DMS 273 treated with DMSO at 0.1 percent for 48 hours (cell line): ENCODE data around the gene GHRL.

Experiments used
- DNase-seq: peaks from one replicate; lab custom pipeline; 2025; lab: John Stamatoyannopoulos, UW

The GHRL gene

DNA sequence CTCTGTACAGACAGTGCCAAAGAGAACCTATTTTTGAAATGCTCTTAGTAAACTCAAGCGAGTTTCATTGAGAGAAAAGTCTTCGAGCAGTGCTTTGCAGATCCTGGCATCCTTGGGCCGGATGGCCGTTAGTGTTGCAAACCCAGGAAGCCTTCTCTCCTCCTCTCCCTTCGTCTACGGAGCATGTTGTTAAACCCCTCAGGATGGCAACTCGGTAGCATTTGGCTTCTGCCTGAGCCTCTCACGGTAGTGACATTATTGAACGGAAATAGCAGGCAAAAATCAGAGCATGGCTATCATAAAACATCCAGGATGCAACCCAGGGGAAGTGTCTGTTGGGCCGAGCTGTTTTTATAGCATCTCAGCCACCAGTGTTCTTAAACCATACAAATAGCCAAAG, 34.8 kb upstream of the GHRL start:
- no peak for DNase-seq

- no peak for DNase-seq
Observed at GRCh38 chr3:10322352-10322710, 29.6 kb upstream of the GHRL start.

DNA sequence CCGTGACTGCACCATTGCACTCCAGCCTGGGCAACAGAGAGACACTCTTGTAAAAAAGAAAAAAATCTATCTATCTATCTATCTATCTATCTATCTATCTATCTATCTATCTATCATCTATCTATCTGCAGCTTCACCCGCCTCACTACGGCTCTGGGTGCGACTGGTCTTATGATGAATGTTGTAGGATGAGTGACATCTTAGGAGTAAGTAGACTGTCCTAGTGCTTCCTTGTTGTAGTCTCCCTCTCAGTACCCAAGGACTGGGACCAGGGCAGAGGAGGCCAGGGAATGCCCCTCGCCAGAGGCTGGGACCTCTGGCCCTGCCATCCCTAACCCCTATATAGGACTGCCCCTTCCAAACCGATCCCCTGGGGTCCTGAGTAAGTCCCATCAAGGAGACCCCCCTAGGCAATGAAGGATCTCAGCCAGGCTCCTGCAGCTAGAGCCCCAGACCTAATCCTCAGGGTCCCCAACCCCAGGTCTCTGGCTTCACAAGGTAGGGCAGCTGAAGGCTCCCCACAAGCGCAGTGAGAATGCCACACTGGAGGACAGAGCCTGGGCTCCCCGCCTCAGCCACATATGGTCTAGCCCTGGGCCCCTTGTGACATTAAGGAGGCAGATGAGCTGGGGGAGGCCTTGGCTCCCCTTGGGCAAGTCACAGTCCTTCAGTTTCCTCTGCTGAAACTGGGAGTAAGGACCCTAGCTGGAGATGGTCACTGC, 29.0 kb upstream of the GHRL start:
- DNase-seq = no peak

DNA sequence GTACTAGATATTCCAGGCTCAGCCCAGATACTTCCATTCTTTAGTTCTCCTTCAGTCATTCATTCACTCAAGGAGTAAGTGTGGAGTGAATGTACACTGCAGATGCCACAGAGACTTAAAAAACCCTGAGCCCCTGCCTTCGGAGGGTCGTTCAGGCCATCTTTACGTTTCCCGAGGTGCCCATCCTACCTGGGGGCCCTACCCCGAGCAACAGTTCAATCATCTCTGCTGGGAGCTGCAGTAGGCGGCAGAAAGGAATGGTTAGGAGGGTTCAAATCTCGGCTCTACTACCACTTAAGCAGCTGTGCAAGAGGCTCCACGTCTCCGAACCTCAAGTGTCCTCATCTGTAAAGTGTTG, 27.6 kb upstream of the GHRL start:
- DNase-seq = no peak

GRCh38 chr3:10319804-10320203, 27.1 kb upstream of the GHRL start:
- DNase-seq = no peak

DNA sequence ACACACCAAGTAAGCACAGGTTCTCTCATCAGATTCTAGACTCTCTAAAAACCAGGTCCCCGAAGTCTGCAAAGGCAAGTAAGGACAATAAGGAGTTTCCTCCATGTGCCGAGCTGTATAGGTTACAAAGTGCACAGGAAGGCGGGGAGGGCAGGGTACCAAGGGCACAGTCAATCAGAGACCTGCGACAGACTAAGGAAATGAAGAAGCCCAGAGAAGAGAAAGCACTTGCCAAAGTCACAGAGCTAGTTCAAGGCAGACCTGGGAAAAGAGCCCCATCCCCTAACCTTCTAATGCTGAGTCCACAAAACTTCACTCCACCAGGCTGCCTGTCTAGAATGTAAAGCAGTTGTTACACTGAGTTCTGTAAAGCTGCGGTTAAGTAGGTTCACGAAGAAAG, 26.5 kb upstream of the GHRL start:
- no peak for DNase-seq

DNA sequence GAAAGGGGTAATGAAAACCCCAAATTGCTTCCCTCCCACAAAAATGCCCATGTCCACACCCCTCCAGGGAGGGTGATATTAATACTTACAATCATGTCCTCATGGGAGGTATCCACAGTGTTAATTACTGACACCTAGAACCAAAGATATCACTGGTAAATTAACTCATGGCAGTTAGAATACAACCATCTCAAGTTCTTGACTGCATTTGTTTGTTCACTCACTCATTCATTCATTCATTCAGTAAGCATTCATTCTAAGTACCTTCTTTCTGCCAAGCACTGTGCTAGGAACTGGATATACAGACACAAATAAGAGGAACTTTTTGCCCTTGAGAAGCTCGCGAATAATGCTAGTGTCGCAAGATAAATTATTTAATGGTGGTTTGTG, 25.2 kb upstream of the GHRL start:
- no peak for DNase-seq

DNA sequence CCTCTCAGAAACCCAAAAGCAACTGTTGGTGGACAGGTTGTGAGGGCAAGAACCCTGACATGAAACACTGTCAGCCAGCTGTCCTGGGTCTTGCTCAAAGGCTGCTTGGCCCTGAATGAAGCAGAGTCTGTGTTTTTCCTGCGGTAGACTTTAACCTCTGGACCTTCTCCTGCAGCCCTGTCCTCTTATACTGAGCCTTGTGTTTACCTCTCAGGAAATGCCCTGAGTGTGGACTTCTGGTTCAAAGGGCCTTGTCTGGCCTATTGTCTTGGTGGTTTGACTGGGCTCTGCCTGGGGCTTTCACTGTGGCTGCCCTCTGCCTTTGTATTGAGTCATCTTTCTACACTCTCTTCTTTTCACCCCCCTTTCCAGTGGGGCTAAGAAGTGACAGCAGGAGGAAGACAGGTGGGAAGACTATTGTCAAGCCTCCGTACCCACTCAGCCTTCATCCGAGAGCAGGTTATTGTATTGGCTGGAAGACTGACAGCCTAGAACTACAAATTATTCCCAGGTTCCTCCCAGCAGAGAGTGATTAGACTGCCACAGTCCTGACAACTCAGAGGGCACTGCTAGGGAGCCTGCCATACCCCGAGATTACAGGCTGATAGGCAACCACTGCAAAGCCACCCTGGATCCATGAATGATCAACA, 24.7 kb upstream of the GHRL start:
- no peak for DNase-seq

GRCh38 chr3:10315771-10316344, 23.1 kb upstream of the GHRL start:
- DNase-seq = no peak

GRCh38 chr3:10315101-10315500, 22.4 kb upstream of the GHRL start:
- DNase-seq = no peak

GRCh38 chr3:10312861-10313260, 20.1 kb upstream of the GHRL start:
- no peak for DNase-seq

DNA sequence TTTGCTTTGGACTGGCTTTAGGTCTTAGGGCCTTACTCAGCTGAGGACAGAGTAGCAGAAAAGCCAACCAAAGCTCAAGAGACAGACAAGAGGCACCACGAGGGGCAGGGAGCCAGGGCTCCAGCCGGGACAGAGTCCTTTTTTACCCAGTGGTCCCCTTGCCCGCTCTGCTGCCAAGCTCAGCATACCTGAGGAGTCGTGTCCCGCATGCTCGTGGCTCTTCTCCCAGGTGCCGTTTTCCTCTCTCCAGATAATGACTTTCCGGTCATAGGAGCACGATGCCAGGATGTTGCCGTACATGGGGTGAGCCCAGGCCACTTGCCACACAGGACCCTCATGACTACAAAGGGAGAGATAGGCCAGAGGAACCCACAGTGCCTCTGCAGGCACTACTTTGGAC, 19.6 kb upstream of the GHRL start:
- no peak for DNase-seq

GRCh38 chr3:10311710-10312109, 19.0 kb upstream of the GHRL start:
- DNase-seq = no peak

DNA sequence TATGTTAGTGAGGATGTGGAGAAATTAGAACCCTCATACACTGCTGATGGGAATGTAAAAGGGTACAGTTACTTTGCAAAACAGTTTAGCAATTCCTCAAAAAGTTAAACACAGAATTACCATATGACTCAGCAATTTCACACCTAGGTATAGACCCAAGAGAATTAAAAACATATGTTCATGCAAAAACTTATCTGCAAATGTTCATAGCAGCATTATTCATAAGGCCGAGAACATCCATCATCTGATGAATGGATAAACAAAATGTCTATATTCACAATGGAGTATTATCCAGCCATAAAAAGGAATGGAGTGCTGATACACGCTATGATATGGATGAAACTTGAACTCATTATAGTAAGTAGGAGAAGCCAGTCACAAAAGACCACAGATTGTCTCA, 17.8 kb upstream of the GHRL start:
- no peak for DNase-seq

- DNase-seq = no peak
Observed at GRCh38 chr3:10309736-10310135, 17.0 kb upstream of the GHRL start.

DNA sequence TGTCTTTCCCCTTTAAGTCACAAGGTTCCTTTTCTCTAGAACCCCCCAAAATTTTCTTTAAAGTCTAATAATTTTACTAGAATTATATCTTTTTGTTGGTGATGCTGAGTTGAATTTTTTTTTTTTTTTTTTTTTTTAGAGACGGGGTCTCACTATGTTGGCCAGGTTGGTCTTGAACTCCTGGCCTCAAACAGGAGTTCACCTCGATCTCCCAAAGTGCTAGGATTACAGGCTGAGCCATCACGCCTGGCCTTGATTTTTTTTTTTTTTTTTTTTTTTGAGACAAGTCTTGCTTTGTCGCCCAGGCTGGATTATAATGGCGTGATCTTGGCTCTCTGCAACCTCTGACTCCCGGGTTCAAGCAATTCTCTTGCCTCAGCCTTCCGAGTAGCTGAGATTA, 15.9 kb upstream of the GHRL start:
- no peak for DNase-seq

- no peak for DNase-seq
Observed at GRCh38 chr3:10306156-10306555, 13.4 kb upstream of the GHRL start.

- DNase-seq = peak; percentile 45
Observed at GRCh38 chr3:10305331-10305902, 12.7 kb upstream of the GHRL start.

- DNase-seq = no peak
Observed at GRCh38 chr3:10304905-10305304, 12.2 kb upstream of the GHRL start.

GRCh38 chr3:10303785-10304184, 11.0 kb upstream of the GHRL start:
- no peak for DNase-seq

DNA sequence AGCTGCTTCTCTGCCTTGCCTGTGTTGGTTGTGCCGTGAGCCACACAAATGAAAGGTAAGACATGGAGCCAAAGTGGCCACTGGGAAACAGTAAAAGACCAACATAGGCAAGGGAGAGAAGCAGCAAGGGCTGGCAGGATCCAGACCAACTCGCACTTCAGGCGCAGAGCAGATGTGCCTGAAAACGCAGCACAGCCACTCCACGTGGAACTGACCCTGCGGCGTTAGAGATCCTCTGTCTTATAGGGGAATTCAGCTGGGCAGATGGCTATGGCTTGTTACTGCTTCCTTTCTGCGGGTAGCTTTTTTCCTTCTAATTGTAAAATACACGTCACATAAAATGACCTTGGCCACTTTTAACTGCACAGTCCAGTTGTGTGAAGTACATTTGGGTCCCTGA, 10.4 kb upstream of the GHRL start:
- no peak for DNase-seq

DNA sequence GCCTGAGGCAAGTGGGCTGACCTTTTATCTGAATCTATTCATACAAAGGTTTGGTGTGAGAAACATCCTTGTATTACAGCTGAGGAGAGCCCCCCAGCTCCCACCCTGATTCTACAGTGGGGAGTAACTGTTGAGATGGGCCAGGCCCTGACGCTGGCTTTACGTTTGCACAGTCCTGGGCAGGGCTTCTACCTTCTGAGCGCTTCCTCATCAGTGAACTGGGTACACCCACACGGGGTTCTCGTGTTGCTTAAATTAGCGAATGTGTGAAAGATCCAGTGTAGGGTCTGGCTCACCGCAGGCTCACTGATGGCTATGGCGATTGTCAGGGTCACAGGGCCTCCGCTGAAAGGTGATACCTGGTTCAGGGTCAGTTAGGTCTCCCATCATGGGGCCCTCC, 7.3 kb upstream of the GHRL start:
- no peak for DNase-seq

DNA sequence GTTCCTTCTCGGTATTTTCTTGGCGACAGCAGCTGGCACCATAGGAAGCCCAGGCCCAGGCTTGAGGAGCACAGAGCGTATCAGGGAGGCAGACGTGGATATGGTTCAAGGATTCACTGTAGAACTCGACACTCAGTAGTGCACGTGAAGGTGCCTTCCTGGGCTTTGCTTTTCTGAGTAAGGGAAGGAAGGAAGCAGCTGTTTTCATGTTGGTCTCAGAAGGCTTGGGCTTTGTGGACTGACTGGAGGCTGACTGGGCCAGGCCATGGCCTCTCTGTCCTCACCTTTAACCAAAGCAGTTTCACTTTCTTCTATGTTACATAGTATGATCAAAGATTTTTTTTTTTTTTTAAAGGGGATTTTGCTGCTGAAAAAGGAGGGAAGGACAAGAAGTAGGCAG, 6.9 kb upstream of the GHRL start:
- DNase-seq = peak; percentile 9

DNA sequence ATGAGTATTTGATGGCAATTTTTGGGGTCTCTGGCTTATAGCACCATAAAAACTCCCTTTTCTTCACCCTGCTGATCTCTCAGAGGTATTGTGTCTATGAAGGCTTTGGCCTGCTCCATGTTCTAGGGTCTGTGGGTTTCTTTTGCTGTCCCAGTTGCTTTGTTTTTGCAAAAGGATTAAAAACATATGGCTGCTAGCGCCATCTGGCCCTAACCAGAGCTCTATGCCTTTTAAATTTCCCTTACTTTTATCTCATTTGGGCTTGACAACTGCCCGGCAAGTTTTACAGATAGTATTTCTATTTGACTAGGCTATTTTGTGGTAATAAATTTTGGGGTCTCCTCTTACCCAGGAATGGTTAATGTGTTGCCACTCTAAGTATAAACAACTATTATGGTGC, 6.4 kb upstream of the GHRL start:
- DNase-seq = peak; percentile 42
